Brain microvascular endothelial cell (primary cell): ENCODE results near the gene LRRC4C.

Source experiments
- DNase-seq: peaks from one replicate; pipeline ENCODE4 v3.0.0-alpha.2; 2020
- H3K27ac ChIP-seq: fragments of 250-450 bp; sonication (Bioruptor Pico); 2 replicates; pipeline ENCODE4 v1.5.1; 2020; ENCODE audit warnings: mild to moderate bottlenecking, moderate library complexity
- H3K27me3 ChIP-seq: fragments of 250-450 bp; sonication (Bioruptor Pico); replicated peaks from 2 replicates; pipeline ENCODE4 v1.5.1; 2020; ENCODE audit warnings: mild to moderate bottlenecking
- H3K36me3 ChIP-seq: fragments of 250-450 bp; sonication (Bioruptor Pico); replicated peaks from 2 replicates; pipeline ENCODE4 v1.5.1; 2020; ENCODE audit warnings: mild to moderate bottlenecking
- H3K4me3 ChIP-seq: 2 replicates; pipeline ENCODE4 v1.5.1; 2011; ENCODE audit warnings: low read depth, mild to moderate bottlenecking, control low read depth, low read length, moderate library complexity
- in situ Hi-C: cut with HindIII; loops from 2 replicates; pipeline ENCODE4 v1.10.0; 2017; ENCODE audit warnings: low sequenced_read_pairs, low pct_ligation_motif_present
- TF ChIP-seq, protein P1 (sequence below): IDR thresholded peaks from 2 replicates; pipeline ENCODE4 v1.5.1; 2011; ENCODE audit warnings: low read depth, mild to moderate bottlenecking, moderate library complexity, low read length, control low read depth, inconsistent platforms; ENCODE audit errors: missing control alignments

LRRC4C gene

DNA sequence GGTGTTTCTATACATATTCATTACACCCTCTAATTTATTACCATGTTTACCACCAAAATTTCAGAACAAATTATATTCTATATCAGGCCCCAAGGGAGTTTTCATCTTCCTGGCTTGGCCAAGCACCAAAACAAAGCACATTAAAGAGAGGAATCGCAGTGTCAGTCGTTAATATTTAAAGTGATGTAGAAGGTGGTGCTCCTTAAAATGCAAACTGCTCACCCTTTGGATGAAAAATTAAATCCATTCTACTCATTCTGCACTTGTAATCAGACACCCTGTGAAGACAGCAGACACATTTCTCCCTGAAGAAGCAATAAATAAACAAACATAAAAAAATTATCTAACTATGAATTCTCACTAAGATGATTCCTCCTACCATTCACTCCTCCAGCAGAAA is 113.4 kb downstream of the LRRC4C start:
- H3K27ac ChIP-seq = no peak overlapping the region
- TF ChIP-seq, protein P1, sequence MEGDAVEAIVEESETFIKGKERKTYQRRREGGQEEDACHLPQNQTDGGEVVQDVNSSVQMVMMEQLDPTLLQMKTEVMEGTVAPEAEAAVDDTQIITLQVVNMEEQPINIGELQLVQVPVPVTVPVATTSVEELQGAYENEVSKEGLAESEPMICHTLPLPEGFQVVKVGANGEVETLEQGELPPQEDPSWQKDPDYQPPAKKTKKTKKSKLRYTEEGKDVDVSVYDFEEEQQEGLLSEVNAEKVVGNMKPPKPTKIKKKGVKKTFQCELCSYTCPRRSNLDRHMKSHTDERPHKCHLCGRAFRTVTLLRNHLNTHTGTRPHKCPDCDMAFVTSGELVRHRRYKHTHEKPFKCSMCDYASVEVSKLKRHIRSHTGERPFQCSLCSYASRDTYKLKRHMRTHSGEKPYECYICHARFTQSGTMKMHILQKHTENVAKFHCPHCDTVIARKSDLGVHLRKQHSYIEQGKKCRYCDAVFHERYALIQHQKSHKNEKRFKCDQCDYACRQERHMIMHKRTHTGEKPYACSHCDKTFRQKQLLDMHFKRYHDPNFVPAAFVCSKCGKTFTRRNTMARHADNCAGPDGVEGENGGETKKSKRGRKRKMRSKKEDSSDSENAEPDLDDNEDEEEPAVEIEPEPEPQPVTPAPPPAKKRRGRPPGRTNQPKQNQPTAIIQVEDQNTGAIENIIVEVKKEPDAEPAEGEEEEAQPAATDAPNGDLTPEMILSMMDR = no peak
- in situ Hi-C loops = no loop called here

DNA sequence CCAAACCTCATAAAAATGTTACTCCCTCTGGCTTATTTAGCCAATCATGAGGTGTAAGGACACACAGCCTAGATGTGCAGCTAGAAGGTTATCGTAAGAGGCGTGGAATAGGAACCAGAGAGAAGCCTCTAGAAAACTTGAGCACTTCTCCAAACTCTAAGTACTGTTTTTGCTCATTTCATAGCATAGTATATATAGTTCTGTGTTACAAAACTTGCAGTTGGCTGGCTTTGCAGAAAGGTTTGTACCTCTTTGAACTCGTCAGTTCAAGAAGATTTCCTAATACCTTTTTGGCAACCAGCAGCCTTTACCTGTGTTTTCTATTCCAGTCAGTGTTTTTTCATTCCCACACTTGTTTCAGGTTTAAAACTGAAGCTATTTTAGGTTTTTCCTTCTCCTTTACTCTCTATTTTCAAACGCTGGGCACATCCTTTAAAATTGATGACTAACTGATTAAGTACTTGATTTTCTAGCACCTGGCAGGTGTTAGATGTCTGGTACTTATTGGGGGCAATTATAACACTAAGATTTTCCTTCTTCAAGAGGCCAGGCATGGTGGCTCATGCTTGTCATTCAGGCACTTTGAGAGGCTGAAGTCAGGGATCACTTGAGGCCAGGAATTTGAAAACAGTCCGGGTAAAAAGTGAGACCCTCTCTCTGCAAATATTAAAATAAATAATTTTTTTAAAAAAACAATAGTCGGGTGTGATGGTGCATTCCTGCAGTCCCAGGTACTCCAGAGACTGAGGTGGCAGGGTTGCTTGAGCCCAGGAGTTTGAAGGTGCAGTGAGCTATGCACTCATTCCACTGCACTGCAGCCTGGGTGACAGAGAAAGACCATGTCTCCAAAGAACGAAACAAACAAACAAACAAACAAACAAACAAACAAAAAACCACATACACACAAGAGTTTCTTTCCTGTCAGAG is 125.2 kb downstream of the LRRC4C start:
- TF ChIP-seq, protein P1 = no peak
- in situ Hi-C loops = no loop called here
- no peaks in the 10 kb centered on the region for H3K36me3 ChIP-seq
- no peaks in the 10 kb centered on the region for H3K27me3 ChIP-seq
- no peak for DNase-seq
- H3K27ac ChIP-seq = no peak overlapping the region
- no peak overlapping the region for H3K4me3 ChIP-seq

More for the DNA sequence above, 113.4 kb downstream of the LRRC4C start:
- Histone ChIP-seq H3K4me3 (no peak overlapping the region), H3K27me3 (no peaks in the 10 kb centered on the region), H3K36me3 (no peaks in the 10 kb centered on the region)
- no peak for DNase-seq

- H3K36me3 ChIP-seq = no peaks in the 10 kb centered on the region
- in situ Hi-C loops = no loop called here
- no peaks in the 10 kb centered on the region for H3K27me3 ChIP-seq
- TF ChIP-seq, protein P1 = no peak
- H3K27ac ChIP-seq = no peak overlapping the region
- no peak for DNase-seq
- H3K4me3 ChIP-seq = no peak overlapping the region
Observed at GRCh38 chr11:41333357-41333756, 126.1 kb downstream of the LRRC4C start.

DNA sequence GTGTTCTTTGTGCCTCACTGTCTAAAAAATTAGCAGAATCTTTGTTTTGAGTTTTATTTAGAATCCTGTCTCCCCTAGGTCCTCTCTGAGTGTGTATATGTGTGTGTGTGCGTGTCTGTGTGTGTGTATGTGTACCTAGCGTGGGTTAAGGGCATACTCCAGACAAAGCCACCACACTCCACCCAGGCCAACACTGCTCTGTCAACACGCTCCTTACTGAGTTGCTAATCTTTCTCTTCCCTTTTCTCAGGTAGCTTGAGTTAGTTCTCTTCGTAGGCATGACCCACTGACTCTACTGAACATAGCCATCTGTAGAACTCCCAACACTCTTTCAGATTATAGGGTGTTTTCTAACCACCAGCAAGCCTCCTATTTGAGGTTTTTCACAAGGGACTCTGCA is 131.1 kb downstream of the LRRC4C start:
- DNase-seq = no peak
- Histone ChIP-seq H3K4me3 (no peak overlapping the region), H3K36me3 (no peaks in the 10 kb centered on the region), H3K27me3 (no peaks in the 10 kb centered on the region), H3K27ac (no peak overlapping the region)
- in situ Hi-C loops = no loop called here
- TF ChIP-seq, protein P1 = no peak

- Histone ChIP-seq H3K27me3 (no peaks in the 10 kb centered on the region), H3K27ac (no peak overlapping the region)
- in situ Hi-C loops = no loop called here
Observed at GRCh38 chr11:41323446-41323845, 136.0 kb downstream of the LRRC4C start.

More at GRCh38 chr11:41323446-41323845, 136.0 kb downstream of the LRRC4C start:
- DNase-seq = no peak
- no peaks in the 10 kb centered on the region for H3K36me3 ChIP-seq
- H3K4me3 ChIP-seq = no peak overlapping the region
- TF ChIP-seq, protein P1 = no peak
